Middle frontal gyrus (tissue), 1 donor: ENCODE data around the gene GGACT.
A peak's percentile ranks its signal among the peaks of the same experiment; 100 is the strongest.
"Not testable (repeated sequence)": the region's sequence is repeated elsewhere in the genome, so short reads cannot be mapped to it uniquely, and the experiment has no call there.

ENCODE experiments used
- DNase-seq: peaks from one replicate; pipeline ENCODE4 v3.0.0-alpha.2; 2015; ENCODE audit warnings: low spot score; ENCODE audit errors: extremely low spot score

GGACT gene

DNA sequence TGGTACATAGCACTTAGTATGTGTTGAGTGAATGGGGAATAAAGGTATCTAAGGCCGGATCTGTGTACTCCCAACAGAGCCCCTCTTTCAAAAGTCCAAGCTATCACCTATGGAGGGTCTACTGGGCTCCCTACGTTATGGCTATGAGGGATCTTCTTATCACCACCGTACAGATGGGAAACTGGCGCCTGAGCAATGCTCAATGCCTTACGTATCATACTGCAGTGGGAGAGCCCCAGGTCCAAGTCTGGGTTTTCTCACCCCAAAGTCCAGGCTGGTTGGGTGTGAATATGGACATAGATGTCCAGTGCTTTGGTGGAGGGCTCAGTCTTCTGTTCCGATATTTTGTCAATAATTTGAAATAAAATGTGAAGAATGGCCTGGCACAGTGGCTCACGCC lies 13.1 kb upstream of the GGACT start:
- DNase-seq: no peak

- DNase-seq: no peak
Observed at GRCh38 chr13:100600915-100601314, 12.3 kb upstream of the GGACT start.

GRCh38 chr13:100600461-100600860 lies 11.9 kb upstream of the GGACT start:
- DNase-seq: no peak

- DNase-seq: no peak
Observed at GRCh38 chr13:100597253-100597652, 8.7 kb upstream of the GGACT start.

DNA sequence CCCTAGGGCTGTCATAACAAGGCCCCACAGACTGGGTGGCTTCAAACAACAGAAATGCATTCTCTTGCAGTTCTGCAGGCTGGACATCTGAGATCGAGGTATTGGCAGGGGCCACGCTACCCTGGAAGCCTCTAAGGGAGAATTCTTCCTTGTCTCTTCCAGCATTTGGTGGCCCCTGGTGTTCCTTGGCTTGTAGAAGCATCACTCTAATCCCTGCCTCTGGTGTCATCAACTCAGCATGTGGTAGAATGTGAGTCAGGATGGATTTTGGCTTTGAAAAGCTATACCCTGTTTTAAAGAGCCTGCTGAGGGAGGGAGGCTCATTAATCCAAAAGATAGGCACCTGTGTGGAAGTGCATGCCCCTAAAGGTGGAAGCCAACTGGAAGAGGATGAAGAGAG lies 7.9 kb upstream of the GGACT start:
- DNase-seq: no peak

- DNase-seq: no peak
Observed at GRCh38 chr13:100594731-100595130, 6.1 kb upstream of the GGACT start.

DNA sequence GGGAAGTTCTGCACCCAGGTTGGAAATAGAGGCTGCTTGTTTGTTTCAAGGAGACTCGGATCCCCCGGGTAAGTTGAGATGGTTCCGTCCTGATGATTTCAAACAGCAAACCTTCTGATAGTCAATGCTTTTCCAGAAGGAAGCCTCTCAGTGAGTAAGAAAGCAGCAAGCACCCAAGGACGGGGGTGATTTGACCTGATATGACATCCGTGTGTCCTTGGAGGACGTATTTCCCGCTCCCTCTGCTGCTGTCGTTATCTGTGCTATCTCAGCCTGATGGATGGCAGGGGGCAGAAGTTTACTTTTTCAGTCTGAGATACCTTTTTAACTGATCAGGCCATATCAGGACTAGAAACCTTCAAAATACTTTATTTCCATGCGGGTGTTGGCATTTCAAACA lies 5.7 kb upstream of the GGACT start:
- DNase-seq: no peak

DNA sequence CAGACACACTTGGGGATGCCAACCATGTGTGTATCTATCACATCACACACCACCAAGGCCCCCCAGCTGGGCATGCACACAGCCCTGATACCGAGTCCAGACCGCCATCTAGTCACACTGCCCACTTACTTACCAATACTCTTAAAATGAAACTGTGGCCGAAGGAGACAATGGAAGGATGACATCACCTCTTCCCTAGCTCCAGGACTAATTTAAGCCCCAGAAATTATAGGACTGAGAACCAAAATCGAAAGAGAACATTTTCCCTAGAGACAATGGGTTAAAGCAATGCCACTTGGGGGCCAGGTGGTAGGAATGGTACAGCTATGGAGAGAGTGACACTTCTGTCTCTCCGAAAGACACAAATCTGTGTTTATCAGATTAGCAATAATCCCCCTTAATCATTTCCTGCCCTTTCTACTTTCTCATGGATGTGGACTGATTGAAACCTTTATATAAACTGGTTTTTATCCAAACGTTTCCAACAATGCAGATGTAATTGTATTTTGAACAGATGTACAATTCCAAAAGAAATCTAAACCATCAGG lies 663 bp upstream of the GGACT start:
- no peak for DNase-seq

DNA sequence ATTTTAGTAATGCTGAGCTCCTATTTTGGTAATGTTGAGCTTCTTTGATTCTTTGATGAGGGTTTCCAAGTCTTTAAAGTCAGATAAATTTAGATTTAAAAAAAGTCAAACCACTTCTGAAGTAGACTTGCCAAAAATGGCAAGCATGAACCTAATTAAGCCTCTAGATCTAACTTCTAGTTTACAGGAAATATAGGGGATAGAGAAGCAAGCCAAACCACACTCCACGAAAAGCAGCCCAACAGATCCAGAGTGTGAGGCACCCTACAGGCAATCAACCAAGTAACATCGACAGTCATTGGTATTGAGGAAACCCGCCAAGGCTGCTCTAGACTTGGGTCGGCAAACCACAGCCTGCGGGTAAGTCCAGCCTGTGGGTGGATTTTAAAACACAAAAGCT lies 3.7 kb downstream of the GGACT start:
- DNase-seq: no peak

GRCh38 chr13:100581504-100581903 lies 7.1 kb downstream of the GGACT start:
- DNase-seq: no peak

- no peak for DNase-seq
Observed at GRCh38 chr13:100581030-100581429, 7.6 kb downstream of the GGACT start.

- no peak for DNase-seq
Observed at GRCh38 chr13:100580045-100580444, 8.5 kb downstream of the GGACT start.

DNA sequence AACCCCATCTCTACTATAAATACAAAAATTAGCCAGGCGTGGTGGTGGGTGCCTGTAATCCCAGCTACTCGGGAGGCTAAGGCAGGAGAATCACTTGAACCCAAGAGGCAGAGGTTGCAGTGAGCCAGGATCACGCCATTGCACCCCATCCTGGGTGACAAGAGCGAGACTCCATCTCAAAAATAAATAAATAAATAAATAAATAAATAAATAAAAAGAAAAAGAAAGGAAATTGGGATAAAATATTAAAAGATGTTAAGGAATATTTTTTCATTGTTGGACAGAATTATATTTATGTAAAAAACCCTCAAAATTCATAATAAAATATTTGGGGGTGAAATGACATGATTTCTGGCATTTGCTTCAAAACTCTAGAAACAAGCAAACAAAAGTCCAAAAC lies 11.3 kb downstream of the GGACT start:
- DNase-seq: not testable (repeated sequence)

DNA sequence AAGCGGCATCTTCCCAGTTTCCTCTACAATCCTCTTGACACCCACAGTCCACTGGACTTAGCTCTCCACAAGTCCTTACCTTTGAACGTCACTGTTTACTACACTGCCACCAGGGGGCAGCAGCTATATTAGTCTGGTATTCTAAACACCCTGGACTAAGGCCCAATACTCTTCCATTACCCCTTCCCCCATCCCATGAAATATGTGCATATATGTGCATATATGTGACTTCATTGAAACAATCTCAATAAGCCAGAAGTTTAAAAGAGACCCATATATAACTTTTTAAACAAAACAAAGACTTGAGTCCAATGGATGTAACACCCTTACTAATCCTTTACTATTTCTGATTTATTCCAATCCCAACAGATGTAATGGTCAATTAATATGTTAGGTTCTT lies 15.5 kb downstream of the GGACT start:
- DNase-seq: peak; percentile 52

DNA sequence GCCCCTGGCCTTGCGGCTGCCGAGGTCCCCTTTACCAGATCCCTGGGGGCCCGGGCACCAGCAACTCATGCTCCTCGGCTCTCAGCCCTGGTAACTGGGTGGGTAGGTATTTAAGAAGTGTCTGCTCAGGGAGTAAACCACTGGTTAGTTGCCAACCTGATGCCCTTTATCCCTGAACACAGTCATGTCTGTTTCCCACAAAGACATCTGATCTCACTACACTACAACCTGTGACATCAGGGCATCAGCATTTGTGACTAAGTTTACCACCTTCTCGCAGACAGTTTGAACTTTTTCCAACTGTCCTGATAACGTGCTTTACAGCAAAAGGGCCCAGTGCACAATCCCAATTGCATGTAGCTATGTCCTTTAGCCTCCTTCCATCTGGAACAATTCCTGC lies 22.0 kb downstream of the GGACT start:
- DNase-seq: no peak

GRCh38 chr13:100565286-100565685 lies 23.3 kb downstream of the GGACT start:
- no peak for DNase-seq

- no peak for DNase-seq
Observed at GRCh38 chr13:100564444-100565223, 24.0 kb downstream of the GGACT start.

GRCh38 chr13:100563779-100564178 lies 24.8 kb downstream of the GGACT start:
- DNase-seq: no peak

GRCh38 chr13:100561599-100562204 lies 26.9 kb downstream of the GGACT start:
- DNase-seq: no peak

DNA sequence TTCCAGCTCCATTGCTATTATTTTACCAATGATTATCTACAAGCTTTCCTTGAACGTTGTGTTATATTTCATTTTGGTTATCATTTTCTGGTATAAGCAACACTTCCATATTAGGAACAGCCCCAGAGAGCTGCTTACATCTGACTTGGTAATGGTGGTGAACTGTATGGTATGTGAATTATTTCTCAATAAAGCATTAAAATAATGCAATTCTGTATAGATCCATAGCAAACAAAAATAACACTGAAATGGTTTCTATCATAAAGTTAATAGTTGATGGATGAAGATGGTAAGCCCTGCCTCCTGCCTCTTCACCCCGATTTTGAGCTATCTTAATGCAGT lies 27.5 kb downstream of the GGACT start:
- no peak for DNase-seq

GRCh38 chr13:100560498-100561157 lies 28.0 kb downstream of the GGACT start:
- no peak for DNase-seq

DNA sequence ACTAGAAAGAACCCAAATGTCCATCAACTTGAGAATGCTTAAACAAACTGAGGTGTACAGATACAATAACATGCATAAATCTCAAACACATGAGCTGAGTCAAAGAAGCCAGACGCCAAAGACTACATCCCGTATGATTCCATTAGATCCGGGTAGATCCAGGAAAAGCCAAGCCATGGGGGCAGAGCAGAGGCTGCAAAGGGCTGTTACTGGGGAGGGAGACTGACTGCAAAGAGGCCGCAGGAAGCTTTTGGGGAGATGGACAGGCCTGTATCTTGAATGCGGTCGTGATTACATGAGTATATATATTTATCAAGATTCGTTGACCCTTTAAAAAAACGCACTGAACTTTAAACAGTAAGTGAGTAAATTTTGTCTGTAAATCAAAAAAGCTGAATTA lies 28.7 kb downstream of the GGACT start:
- DNase-seq: no peak

DNA sequence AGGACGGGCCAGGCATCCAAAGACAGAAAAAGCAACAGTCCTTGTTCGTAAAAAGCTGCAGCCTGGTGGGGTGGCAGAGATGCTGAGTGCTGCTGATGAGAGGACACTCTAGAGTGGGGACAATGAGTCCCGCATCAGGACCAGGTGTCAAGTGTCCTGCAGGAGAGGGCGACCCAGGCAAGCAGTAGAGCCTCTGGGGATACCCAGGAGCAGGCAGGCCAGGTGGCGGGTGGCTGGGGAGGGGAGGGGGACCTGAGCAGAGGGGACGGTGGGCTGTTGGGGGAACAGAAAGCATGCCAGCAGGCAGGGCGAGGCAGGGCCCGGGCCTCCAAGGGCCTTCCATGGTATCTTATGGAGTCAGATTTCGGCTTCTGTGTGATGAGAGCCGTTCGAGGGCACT lies 35.8 kb downstream of the GGACT start:
- DNase-seq: no peak
